Endothelial cell of coronary artery (primary cell): ENCODE results near the gene ZNF524. TPM values are rescaled to one million over a fixed set of nuclear protein-coding genes. Genes with fewer than 3 reads are reported as not detected.

ENCODE experiments used
- total RNA-seq: library from RNA; depleted of rRNA; stranded (reverse); fragments of >200 nt; gene quantifications from 2 replicates; pipeline ENCODE4 v1.2.3, GENCODE V29; 2014

The ZNF524 gene, protein sequence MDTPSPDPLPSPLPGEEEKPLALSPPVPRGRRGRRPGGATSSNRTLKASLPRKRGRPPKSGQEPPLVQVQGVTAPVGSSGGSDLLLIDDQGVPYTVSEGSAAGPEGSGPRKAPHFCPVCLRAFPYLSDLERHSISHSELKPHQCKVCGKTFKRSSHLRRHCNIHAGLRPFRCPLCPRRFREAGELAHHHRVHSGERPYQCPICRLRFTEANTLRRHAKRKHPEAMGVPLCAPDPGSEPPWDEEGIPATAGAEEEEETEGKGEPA
- total RNA-seq: 10.0 and 15.4 TPM in 2 replicates

DNA sequence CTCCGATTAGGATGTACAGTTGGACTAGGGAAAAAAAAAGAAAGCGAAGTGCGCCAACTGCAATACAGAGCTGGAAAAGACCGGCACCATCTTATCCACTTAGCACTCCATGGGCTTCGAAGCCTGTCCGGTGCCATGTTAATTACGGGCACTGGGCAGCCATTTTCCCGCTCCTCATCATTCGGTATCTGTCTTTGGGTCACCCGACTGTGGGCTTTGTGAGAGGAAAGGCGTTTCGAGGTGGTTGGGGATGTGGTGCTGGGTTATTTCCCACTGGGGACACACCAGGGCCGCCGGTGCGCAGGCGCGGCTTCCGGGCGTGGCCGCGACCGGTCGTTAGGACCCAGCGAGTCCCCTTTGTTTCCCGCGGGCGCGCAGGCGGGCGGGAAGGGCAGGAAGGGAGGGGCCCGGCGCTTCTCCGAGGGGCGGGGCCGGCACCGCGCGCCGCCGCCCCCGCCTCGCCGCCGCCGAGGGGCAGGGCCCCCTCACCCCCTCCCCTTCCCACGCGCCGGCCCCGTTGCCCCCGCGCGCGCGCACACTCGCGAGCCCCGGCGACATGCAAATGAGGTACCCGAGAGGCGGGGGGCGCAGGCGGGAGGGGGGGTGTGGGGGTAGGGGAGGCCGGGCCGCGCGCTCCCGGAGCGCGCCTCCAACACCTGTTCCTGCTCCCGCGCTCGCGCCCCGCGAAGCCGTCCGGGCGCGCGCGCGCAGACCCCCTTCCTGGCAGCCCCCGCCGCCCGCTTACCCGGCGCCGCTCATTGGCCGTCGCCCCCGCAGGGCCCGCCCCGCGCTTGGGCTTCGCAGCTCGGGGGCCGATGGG lies at the start of gene ZNF524:
Gene ZNF524, plus strand, starts transcription at position 447 of the 820 bp plus-strand sequence. CDS start 1,825 bp downstream, outside the sequence.

DNA sequence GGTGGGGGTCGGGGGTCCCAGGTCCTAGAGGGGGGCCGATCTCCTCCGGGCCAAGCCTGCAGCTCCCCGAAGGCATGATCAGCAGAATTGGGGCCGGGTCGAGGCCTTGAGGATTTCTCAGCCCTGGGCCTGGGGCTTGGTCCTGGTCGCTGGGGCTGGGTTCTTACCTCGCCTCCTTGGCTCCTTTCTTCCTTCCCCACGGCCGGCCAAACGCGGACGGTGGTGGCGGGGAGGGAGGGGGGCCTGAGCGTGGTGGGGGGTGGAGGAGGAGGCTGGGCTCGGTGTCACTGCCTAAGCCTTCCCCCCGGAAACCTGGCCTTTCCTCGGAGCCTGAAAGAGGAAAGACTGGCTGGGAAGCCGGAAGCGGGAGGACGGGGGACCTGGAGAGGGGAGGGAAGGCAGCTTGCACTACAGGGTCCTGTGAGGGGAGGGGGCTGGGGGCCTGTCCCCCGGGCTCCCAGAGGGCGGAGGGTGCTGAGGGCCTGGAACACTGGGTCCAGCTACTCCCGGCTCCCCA lies 19.4 kb upstream of the ZNF524 start, which contains the start of gene ZNF579:
Gene ZNF579, minus strand, starts transcription at position 221 of the 517 bp plus-strand sequence. CDS start 1,209 bp downstream, outside the sequence.

DNA sequence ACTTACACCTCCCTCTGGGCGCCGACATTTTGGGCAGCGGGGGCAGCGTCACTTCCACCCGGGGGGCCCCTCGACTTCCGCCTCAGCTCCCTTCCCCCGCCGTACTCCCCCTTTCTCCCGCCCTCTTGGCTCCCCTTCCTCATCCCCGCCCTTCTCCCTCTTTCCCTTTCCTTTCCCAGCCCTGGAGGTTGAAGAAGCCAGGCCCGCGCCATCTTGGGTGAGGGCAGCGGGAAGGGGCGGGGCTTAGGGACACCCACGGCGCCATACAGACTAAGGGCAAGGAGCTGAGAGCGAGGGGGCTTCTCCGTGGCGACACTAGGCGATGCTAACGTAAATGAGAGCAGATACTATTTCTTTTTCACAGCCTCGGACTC lies 633 bp upstream of the ZNF524 start, which contains the start of gene FIZ1:
Gene FIZ1, minus strand, starts transcription at position 50 of the 374 bp plus-strand sequence. CDS start 1,652 bp downstream, outside the sequence.

DNA sequence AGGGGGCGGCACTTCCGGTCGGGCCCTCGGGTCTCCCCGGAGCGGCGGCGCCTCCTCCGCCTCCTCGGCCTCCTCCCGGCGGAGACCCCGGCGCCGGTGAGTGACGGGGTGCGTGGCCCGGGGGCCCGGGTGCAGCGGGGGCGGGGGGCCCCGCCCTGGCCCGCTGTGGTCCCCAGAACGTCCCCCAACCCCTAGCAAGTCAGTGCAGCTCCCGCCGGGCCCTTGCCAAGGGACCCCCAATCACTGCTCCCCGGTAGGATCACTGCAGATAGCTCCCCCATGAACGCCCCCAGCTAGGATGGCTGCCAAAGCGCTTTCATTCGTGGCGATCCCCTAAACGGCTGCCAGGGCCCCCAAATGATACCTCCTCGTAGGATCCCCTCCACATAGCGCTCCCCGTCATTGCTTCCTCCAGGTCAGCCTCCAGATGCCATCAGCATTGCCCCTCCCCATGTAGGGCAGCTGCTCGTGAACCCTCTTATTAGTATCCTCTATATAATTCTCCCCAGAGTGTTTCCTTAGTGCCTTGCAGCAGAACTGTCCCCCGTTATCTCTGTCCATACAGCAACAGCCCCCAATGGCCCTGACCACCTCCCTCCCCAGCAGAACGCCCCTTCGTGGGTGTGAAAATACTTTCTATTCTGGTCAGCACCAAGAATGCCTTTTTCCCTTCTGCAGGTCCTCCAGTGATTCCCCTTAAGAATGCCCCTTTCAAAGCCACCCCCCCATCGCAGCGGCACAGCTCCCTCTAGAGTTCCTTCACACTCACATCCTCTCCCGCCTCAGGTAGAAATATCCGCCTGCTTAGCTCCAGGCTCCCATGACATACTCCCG lies 5.8 kb downstream of the ZNF524 start, which contains the start of gene ZNF865:
Gene ZNF865, plus strand, starts transcription at position 11 of the 834 bp plus-strand sequence. CDS start 7,972 bp downstream, outside the sequence.

DNA sequence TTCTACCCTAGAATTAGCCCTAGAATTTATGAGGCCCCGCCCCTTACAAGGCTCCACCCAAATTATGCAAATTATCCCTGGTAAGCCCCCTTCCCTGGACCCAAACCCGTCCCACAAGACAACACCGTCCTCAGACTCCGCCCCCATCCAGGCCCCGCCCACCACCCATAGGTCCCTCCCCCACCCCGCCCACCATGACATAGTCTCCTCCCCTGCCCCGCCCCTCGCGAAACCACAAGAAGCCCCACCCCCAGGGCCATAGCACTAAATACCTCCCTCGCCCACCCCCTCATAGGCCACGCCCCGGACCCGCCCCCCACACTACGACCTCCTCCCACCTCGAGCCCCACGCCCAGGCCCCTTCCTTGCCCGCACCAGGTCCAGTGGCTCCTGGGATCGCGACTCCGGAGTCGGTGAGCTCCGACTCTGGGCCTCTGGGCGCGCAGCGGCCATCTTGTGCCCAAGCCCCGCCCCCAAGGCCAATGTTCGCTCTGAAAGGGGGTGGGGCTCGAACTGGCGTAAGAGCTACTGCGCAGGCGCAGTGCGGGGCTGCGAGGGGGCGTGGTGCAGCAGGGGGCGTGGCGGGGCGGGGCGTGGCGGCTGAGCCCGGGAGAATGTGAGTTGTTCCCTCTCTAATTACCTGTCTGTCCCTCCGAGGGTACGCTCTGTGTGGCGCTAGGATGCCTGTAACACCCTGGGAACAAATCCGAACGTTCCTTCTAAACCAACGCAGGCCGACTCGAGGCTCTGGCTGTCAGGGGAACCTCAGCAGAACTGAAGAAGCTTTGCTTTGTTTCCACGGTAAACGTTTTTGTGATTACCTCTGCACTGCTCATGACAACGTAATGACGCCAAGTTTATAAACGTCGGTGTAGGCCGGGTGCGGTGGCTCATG lies 24.3 kb downstream of the ZNF524 start, which contains the start of gene ZNF784:
Gene ZNF784, minus strand, starts transcription at position 458 of the 895 bp plus-strand sequence. Its CDS starts 5 bp downstream, at position 453.

DNA sequence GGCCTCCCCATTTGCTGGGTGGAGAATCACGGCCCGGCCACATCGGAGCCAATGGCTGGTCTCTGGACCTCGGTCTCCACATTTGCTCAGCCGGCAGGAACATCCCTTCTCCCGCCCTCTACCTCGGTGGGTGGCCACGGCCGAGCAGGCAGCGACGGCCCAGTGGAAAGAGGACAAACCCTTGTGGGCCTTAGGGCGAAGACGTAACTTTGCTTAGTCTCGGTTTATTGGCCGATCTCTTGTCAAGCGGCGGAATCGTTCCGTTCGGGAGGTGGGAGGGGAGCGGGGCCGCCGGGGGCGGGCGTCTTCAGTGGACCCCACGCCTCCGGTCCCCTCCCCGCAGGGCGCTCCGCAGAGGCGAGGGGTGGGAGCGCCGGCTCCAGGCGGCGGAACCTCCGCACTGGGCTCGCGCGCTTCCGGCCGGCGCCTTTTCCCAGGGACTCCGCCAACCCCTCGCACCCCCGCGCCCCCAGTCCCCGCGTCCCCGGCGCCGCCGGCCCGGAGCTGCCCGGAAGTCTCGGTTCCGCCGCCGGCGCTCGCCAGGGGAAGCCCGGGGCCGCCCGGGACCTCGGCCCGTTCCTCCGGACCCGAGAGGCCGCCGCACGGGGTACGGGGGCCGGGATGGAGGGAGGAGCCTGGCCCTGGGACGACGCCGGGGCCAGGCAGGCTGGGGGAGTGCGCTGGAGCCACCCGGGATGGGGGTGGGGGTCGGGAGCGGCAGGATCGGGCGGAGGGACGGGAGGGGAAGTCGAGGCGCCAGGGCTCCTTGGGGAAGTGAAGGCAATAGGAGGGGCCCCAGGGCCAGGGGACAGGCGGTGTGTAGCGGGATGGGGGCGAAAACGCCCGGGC lies 40.7 kb downstream of the ZNF524 start, which contains the start of gene ZNF580:
Gene ZNF580, plus strand, starts transcription at position 426 of the 849 bp plus-strand sequence. CDS start 1,507 bp downstream, outside the sequence.

DNA sequence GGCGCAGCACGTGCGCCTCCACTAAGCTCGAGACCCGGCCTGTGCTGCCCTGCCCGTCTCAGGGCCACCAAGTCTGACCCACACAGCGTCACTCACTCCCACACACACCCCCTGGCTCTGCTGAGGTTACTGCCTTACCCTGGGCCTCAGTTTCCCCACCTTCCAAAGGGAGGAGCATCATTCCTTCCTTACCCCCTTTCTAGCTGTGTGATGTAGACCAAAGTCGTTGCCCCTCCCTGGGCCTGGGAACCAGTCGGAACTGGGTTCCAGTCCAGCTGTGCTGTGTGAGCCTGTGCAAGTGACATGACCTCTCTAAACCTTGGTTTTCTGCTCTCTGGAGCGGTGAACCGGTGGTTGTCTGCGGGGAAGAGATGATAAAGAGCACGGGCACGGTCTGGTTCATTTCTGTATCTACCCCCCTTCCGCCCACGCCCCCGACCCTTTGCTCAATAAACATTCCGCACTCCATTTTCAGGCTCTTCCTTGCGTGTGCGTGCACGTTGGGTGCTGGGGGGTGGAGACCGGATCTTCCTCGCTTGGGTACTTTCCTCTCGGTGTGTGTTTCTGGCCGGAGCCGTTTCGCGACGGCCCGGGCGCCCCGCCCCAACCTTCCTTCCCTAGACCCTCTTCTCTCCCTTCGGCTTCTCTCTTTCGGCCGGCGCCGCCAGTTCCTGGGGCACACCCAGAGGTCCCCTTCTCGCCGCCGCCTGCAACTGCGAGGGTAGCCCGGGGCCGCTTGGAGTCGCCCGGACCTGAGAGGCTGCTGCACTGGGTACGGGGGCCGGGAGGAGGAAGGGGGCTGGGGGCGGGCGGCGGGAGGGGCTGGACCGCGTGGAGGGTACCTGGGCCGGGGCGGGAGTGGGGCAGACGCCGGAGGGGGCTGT lies 43.2 kb downstream of the ZNF524 start, which contains the start of gene ZNF581:
Gene ZNF581, plus strand, starts transcription at position 647 of the 884 bp plus-strand sequence. CDS start 923 bp downstream, outside the sequence.

DNA sequence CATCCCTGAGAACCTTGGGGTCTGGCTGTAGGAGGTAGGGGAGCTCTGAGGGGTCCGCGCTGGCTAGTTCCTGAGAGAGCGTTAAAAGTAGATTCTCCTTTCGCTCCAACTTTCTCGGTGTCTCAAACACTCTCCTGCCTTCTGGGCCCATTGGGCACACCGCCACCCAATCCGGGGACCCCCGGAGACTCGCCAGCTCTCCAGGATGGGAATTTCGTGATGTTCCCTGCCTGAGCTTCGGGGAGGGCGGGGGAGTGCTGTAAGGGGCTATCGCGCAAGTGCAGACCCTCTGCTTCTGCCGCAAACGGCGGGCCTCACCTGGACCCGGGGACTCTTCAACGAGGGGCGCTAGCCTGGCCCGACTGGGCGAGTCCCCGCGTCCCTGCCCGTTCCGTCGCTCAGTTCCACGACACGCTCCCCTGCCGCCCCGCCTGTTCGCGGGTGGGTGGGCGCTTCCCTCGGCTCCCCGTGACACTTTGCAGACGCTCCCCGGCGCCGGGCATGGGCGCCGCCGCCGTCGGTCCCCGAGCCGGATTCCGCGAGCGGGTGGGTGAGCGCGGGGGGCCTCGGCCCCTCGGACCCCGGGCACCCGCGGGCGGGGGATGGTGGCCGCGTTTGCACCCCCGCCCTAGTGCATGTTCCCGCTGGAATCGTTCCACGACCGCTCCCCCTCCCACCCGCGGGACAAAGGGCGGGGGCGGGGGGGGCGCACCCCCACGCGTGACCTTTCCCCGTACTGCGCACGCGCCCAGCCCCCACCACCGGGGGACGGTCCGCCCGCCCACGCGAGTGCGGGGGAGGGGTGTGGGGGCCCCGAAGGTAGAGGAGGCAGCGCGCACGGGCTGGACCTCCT lies 47.9 kb downstream of the ZNF524 start, which contains the start of gene CCDC106:
Gene CCDC106, plus strand, starts transcription at position 481 of the 853 bp plus-strand sequence. CDS start 835 bp downstream, outside the sequence.

Other genes with a start within 250 kb of the ZNF524 start
- not detected in 2 replicates for gene COX6B2, start 245.6 kb upstream of the ZNF524 start, total RNA-seq
- not detected in 2 replicates for gene GARIN5B, start 237.0 kb upstream of the ZNF524 start, total RNA-seq
- 0.09 and 0.54 TPM in 2 replicates for gene IL11, start 229.8 kb upstream of the ZNF524 start, total RNA-seq
- not detected in 2 replicates for gene TMEM190, start 223.5 kb upstream of the ZNF524 start, total RNA-seq
- 0.36 TPM in 1 of 2 replicates, not detected in the other for gene TMEM238, start 216.0 kb upstream of the ZNF524 start, total RNA-seq
- 205 and 252 TPM in 2 replicates for gene RPL28, start 214.4 kb upstream of the ZNF524 start, total RNA-seq
- gene UBE2S, start 192.5 kb upstream of the ZNF524 start, total RNA-seq: 69.6 and 98.9 TPM in 2 replicates
- not detected in 2 replicates for gene SHISA7, start 157.0 kb upstream of the ZNF524 start, total RNA-seq
- gene ISOC2, start 138.6 kb upstream of the ZNF524 start, total RNA-seq: 44.0 and 69.7 TPM in 2 replicates
- gene C19orf85, start 135.5 kb upstream of the ZNF524 start, total RNA-seq: not detected in 2 replicates
- 0.99 and 1.1 TPM in 2 replicates for gene ZNF628, start 123.7 kb upstream of the ZNF524 start, total RNA-seq
- 13.5 and 15.5 TPM in 2 replicates for gene NAT14, start 115.1 kb upstream of the ZNF524 start, total RNA-seq
- 0.27 and 2.1 TPM in 2 replicates for gene SSC5D, start 111.9 kb upstream of the ZNF524 start, total RNA-seq
- gene SBK2, start 63.2 kb upstream of the ZNF524 start, total RNA-seq: not detected in 2 replicates
- gene SBK3, start 54.7 kb upstream of the ZNF524 start, total RNA-seq: 0.19 TPM in 1 of 2 replicates, not detected in the other
- gene ZNF579, start 19.4 kb upstream of the ZNF524 start, total RNA-seq: 3.0 and 4.4 TPM in 2 replicates
- gene FIZ1, start 771 bp upstream of the ZNF524 start, total RNA-seq: 1.9 and 2.2 TPM in 2 replicates
- 0.54 and 1.0 TPM in 2 replicates for gene ZNF865, start 5.4 kb downstream of the ZNF524 start, total RNA-seq
- 3.1 and 4.0 TPM in 2 replicates for gene ZNF784, start 24.3 kb downstream of the ZNF524 start, total RNA-seq
- 1.7 and 3.5 TPM in 2 replicates for gene ZNF580, start 40.7 kb downstream of the ZNF524 start, total RNA-seq
- gene ZNF581, start 43.4 kb downstream of the ZNF524 start, total RNA-seq: 22.6 and 24.8 TPM in 2 replicates
- 6.1 and 6.6 TPM in 2 replicates for gene CCDC106, start 47.9 kb downstream of the ZNF524 start, total RNA-seq
- 103 and 137 TPM in 2 replicates for gene U2AF2, start 54.7 kb downstream of the ZNF524 start, total RNA-seq
- gene EPN1, start 74.9 kb downstream of the ZNF524 start, total RNA-seq: 73.5 and 110 TPM in 2 replicates
- not detected in 2 replicates for gene NLRP9, start 138.1 kb downstream of the ZNF524 start, total RNA-seq
- gene RFPL4A, start 158.8 kb downstream of the ZNF524 start, total RNA-seq: 0.36 TPM in 1 of 2 replicates, not detected in the other
- not detected in 2 replicates for gene RFPL4AL1, start 168.8 kb downstream of the ZNF524 start, total RNA-seq
- gene NLRP11, start 231.7 kb downstream of the ZNF524 start, total RNA-seq: not detected in 2 replicates
- gene NLRP4, start 236.3 kb downstream of the ZNF524 start, total RNA-seq: not detected in 2 replicates